ENCODE results near the gene OTOG.
"Not testable (repeated sequence)": the region's sequence is repeated elsewhere in the genome, so short reads cannot be mapped to it uniquely, and the experiment has no call there.

Gene OTOG

GRCh38 chr11:17607591-17608570 lies 60.8 kb downstream of the OTOG start:
- DNase-seq, result no peak

GRCh38 chr11:17608821-17609220 lies 61.8 kb downstream of the OTOG start:
- DNase-seq, result no peak

- no peak for DNase-seq
Measured at GRCh38 chr11:17609291-17610084, 62.4 kb downstream of the OTOG start.

- no peak for DNase-seq
Measured at GRCh38 chr11:17610085-17610894, 63.2 kb downstream of the OTOG start.

GRCh38 chr11:17611049-17611448 lies 64.0 kb downstream of the OTOG start:
- DNase-seq, result no peak

- no peak for DNase-seq
Measured at GRCh38 chr11:17611503-17612220, 64.6 kb downstream of the OTOG start.

GRCh38 chr11:17612221-17613188 lies 65.4 kb downstream of the OTOG start:
- no peak for DNase-seq

- DNase-seq, result no peak
Measured at GRCh38 chr11:17613428-17613962, 66.4 kb downstream of the OTOG start.

- no peak for DNase-seq
Measured at GRCh38 chr11:17613983-17614382, 66.9 kb downstream of the OTOG start.

GRCh38 chr11:17622711-17623110 lies 75.7 kb downstream of the OTOG start:
- not testable (repeated sequence) for DNase-seq

- DNase-seq, result no peak
Measured at GRCh38 chr11:17629113-17629512, 82.1 kb downstream of the OTOG start.

- DNase-seq, result no peak
Measured at GRCh38 chr11:17630936-17631335, 83.9 kb downstream of the OTOG start.

GRCh38 chr11:17631702-17632365 lies 84.8 kb downstream of the OTOG start:
- no peak for DNase-seq

- no peak for DNase-seq
Measured at GRCh38 chr11:17633279-17633986, 86.4 kb downstream of the OTOG start.

GRCh38 chr11:17633987-17634775 lies 87.1 kb downstream of the OTOG start:
- no peak for DNase-seq

- no peak for DNase-seq
Measured at GRCh38 chr11:17634776-17635550, 87.9 kb downstream of the OTOG start.

GRCh38 chr11:17635551-17635938 lies 88.5 kb downstream of the OTOG start:
- DNase-seq, result no peak

GRCh38 chr11:17636721-17637120 lies 89.7 kb downstream of the OTOG start:
- no peak for DNase-seq
